Body of pancreas (tissue), 4 donors: Measurements from ENCODE around the gene SEL1L3.

Source experiments
- CTCF ChIP-seq, 7 experiments: fragments of 450-650 bp in 4 of 7; fragments of 200-600 bp in 3 of 7; sonication (generic) in 3 of 7; IDR thresholded peaks; one replicate each; pipeline ENCODE4 v1.5.1; 2016 to 2019; ENCODE audit warnings: antibody characterized with exemption in 7 of 7
- POLR2A ChIP-seq, 3 donors: fragments of 450-650 bp; IDR thresholded peaks; one replicate each; pipeline ENCODE4 v1.6.1; 2016; ENCODE audit warnings: antibody characterized with exemption in 3 of 3, mild to moderate bottlenecking in 2 of 3

- TF ChIP-seq CTCF (IDR thresholded peaks at IDR 0.05): no peak
- TF ChIP-seq POLR2A (IDR thresholded peaks at IDR 0.05): no peak
Observed at GRCh38 chr4:25771672-25772071, 91.1 kb downstream of the SEL1L3 start.
